ENCODE results near the gene COL15A1.

DNA sequence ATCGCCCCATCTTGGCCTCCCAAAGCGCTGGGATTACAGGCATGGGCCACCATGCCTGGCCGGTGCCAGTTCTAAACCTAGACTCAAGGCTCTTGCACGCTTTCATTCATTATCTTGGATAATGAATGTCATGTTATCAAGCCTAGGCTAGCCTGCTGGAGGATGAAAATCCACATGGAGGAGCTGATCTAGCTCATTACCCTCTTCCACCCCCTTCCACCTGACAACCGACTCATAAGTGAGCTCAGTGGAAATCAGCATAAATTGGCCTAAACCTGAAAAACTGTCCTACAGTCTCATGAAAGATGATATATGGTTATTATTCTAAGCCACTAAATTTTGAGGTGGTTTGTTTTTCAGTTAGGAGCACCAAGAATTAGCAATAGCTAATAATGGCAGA is 157.6 kb downstream of the COL15A1 start:
- TF ChIP-seq HDGF (IDR thresholded peaks at IDR 0.05; ENCODE audit: borderline replicate concordance) (no peak), ARNT (IDR thresholded peaks at IDR 0.05) (no peak), BHLHE40 (IDR thresholded peaks at IDR 0.05; ENCODE audit: borderline replicate concordance) (no peak), FOXA1 (IDR thresholded peaks at IDR 0.05) (no peak), FOXK2 (IDR thresholded peaks at IDR 0.05) (no peak), ZNF384 (IDR thresholded peaks at IDR 0.05) (no peak), CTBP1 (IDR thresholded peaks at IDR 0.05; ENCODE audit: borderline replicate concordance) (no peak), SP1 (IDR thresholded peaks at IDR 0.05) (no peak)
